GM12878 (cell line): ENCODE results near the gene KIF2C. TPM values are rescaled to one million over a fixed set of nuclear protein-coding genes. Genes with fewer than 3 reads are reported as not detected.

ENCODE experiments used
- ATAC-seq: fragments of 200-7000 bp; cut with Tn5 transposase; 3 replicates; pipeline ENCODE4 v1.9.1; 2020; ENCODE audit warnings: mild to moderate bottlenecking, moderate library complexity
- BruUV-seq: library from RNA; stranded (reverse); fragments of 400-500 nt; replicated peaks from 2 replicates; lab custom pipeline; 2021; lab: Mats Ljungman, UMichigan
- CTCF ChIA-PET: fragments of 300-600 bp; sonication (Branson Sonifier 250); formaldehyde crosslinking; extraction: SDS; loops from one replicate; lab custom pipeline; 2021; ENCODE audit warnings: inconsistent platforms; lab: Yijun Ruan, JAX
- POLR2A ChIA-PET: fragments of 350-600 bp; formaldehyde crosslinking; extraction: SDS; loops from one replicate; lab custom pipeline; 2021; ENCODE audit warnings: inconsistent platforms; lab: Charles Lee
- RAD21 ChIA-PET: fragments of 300-600 bp; sonication (Branson Sonifier 250); formaldehyde crosslinking; loops from one replicate; lab custom pipeline; 2023; ENCODE audit warnings: antibody characterized with exemption; ENCODE audit not compliant: unreplicated experiment; lab: Charles Lee
- SMC1A ChIA-PET: fragments of 300-600 bp; sonication (Branson Sonifier 250); formaldehyde crosslinking; loops from one replicate; lab custom pipeline; 2023; ENCODE audit not compliant: unreplicated experiment, uncharacterized antibody; lab: Charles Lee
- DNase-seq: peaks from one replicate; pipeline ENCODE4 v3.0.0-alpha.2; 2011; ENCODE audit warnings: low read depth, low spot score
- FAIRE-seq: peaks from 3 replicates; lab custom pipeline; 2011; peaks lifted over from hg19 to GRCh38; lab: Jason Lieb, UNC
- H2AFZ ChIP-seq: 2 replicates; pipeline ENCODE4 v1.6.0; 2011; ENCODE audit warnings: low read depth, low read length, control low read depth; ENCODE audit not compliant: control insufficient read depth
- H3K27ac ChIP-seq: 2 replicates; pipeline ENCODE4 v1.5.1; 2011; ENCODE audit warnings: control low read depth; ENCODE audit not compliant: control insufficient read depth, insufficient read depth
- H3K27me3 ChIP-seq, 2 experiments: replicated peaks in 1 of 2; 2 replicates each; pipeline versions ENCODE4 v1.6.0 to v1.6.1; 2011; ENCODE audit warnings: low read length in 1 of 2; ENCODE audit not compliant: control insufficient read depth in 2 of 2, insufficient read depth in 2 of 2
- H3K36me3 ChIP-seq, 2 experiments: 2 replicates each; pipeline ENCODE4 v1.5.1; 2011; ENCODE audit warnings: low read length in 1 of 2; ENCODE audit not compliant: control insufficient read depth in 2 of 2, insufficient read depth in 2 of 2
- H3K4me1 ChIP-seq: 2 replicates; pipeline ENCODE4 v1.6.1; 2011; ENCODE audit warnings: mild to moderate bottlenecking, low read length, moderate library complexity, mixed read lengths; ENCODE audit not compliant: control insufficient read depth, insufficient read depth
- H3K4me2 ChIP-seq: 2 replicates; pipeline ENCODE4 v1.6.0; 2011; ENCODE audit warnings: control low read depth; ENCODE audit not compliant: control insufficient read depth, insufficient read depth
- H3K4me3 ChIP-seq: fragments of 200-600 bp; sonication (generic); 2 replicates; pipeline ENCODE4 v1.5.1; 2016
- H3K79me2 ChIP-seq: 2 replicates; pipeline ENCODE4 v1.6.0; 2011; ENCODE audit warnings: low read length; ENCODE audit not compliant: control insufficient read depth, insufficient read depth
- H3K9ac ChIP-seq: 2 replicates; pipeline ENCODE4 v1.8.0; 2011; ENCODE audit warnings: low read length, control low read depth, mixed read lengths; ENCODE audit not compliant: control insufficient read depth, insufficient read depth
- H3K9me3 ChIP-seq: replicated peaks from 3 replicates; pipeline ENCODE4 v1.5.1; 2011; ENCODE audit warnings: mild to moderate bottlenecking, low read length; ENCODE audit not compliant: control insufficient read depth, insufficient read depth
- H4K20me1 ChIP-seq: 2 replicates; pipeline ENCODE4 v1.6.0; 2011; ENCODE audit not compliant: control insufficient read depth, insufficient read depth
- CBFB ChIP-seq: IDR thresholded peaks from 2 replicates; pipeline ENCODE4 v1.6.1; 2016; ENCODE audit warnings: antibody characterized with exemption, low read depth
- CHD2 ChIP-seq: IDR thresholded peaks from 2 replicates; pipeline ENCODE4 v1.6.1; 2011; ENCODE audit warnings: low read depth, low read length, improper control_type of control experiment, borderline replicate concordance
- FOXM1 ChIP-seq: IDR thresholded peaks from 2 replicates; pipeline ENCODE4 v1.6.1; 2012; ENCODE audit warnings: low read depth, mild to moderate bottlenecking, inconsistent platforms, low read length, moderate library complexity
- NR2F1 ChIP-seq: fragments of 450-650 bp; conservative IDR thresholded peaks from 2 replicates; pipeline ENCODE4 v1.6.1; 2017; ENCODE audit warnings: mild to moderate bottlenecking
- RAD51 ChIP-seq: fragments of 450-650 bp; IDR thresholded peaks from 2 replicates; pipeline ENCODE4 v1.6.1; 2016; ENCODE audit warnings: moderate library complexity, mild to moderate bottlenecking, inconsistent platforms
- SPI1 ChIP-seq: IDR thresholded peaks from 2 replicates; pipeline ENCODE4 v1.6.1; 2011; ENCODE audit warnings: low read depth, mild to moderate bottlenecking, low read length, moderate library complexity, borderline replicate concordance; ENCODE audit not compliant: insufficient read depth
- WGBS: methylation state at CpG from one replicate; pipeline ENCODE4 v1.1.6; 2016; ENCODE audit warnings: low lambda C conversion rate; ENCODE audit not compliant: insufficient replicate concordance, insufficient coverage; ENCODE audit errors: missing lambda C conversion rate; 5-methylcytosine and 5-hydroxymethylcytosine counted together
- in situ Hi-C: fragments of 300-500 bp; cut with MboI; formaldehyde crosslinking; loops from 9 replicates; pipeline ENCODE4 v1.14.3; 2018; ENCODE audit warnings: mixed read lengths
- intact Hi-C: fragments of 100-400 bp; cut with micrococcal nuclease; formaldehyde crosslinking; loops from one replicate; pipeline ENCODE4 v1.14.2; 2022; ENCODE audit not compliant: unreplicated experiment
- polyA plus RNA-seq, 11 experiments: library from polyadenylated mRNA; depleted of rRNA in 4 of 11; unstranded in 6 of 11; stranded (reverse) in 5 of 11; fragments of >200 nt; fragmentation: Nextera tagmentation in 4 of 11; fragmentation: Illumina TruSeq in 1 of 11; extraction: Ambion mirVana in 4 of 11; extraction: Trizol in 1 of 11; gene quantifications; 1 replicate in 1 of 11; 2 replicates in 10 of 11; pipeline versions ENCODE4 v1.2.1 to v1.2.3, GENCODE V29; 2011 to 2016; ENCODE audit warnings: inconsistent platforms in 2 of 11, missing spikeins in 2 of 11, low read depth in 1 of 11
- total RNA-seq, 4 experiments: library from RNA; depleted of rRNA in 3 of 4; stranded (reverse); fragments of >200 nt in 3 of 4; fragmentation: Illumina TruSeq in 1 of 4; extraction: Trizol in 1 of 4; gene quantifications; 2 replicates each; pipeline versions ENCODE4 v1.2.1 to v1.2.3, GENCODE V29; 2013 to 2021

Gene KIF2C
- total and polyA plus RNA-seq, 10 of the 15 experiments (the other 5 are each of a cell fraction or from before 2014, with no cell fraction given): 42.3 to 104 (median 83.8) TPM

DNA sequence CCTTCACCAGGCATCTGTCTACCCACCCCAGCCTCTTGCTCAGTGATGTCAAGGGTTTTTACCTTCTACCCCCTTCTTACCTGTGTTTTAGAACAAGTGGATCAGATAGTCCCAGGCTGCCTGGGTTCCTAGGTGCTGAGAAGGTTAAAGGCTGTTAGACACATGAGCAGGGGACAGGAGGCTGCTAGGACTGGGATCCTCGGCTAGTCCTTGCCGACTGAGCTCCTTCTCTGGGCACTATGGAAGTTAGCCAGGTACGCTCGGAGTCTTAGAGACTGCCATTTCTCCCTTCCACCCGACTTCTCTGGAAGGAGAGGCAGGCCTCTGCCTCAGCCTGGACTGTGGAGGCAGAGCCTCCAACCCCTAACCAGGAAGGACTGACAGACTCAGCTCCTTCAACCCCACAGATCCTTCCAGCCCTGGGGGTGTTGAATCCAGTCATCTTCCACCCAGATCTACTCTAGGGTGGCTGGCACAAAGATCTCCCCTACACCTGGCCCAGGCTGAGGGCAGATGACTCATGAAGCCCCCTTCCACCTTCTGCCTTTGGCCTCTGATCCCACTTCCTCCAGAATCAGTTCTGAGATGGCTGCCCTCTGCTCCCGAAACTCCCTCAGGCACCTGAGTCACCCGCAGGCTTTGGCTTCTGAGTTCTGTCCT lies 67.2 kb downstream of the KIF2C start, which contains the start of gene DYNLT4:
DYNLT4 (minus strand) TSS at position 648 of the 660 bp plus-strand sequence. CDS start 683 bp downstream, outside the sequence.
- H3K36me3 ChIP-seq: peaks cover 6 to 9% of the 10 kb centered on the region in 2 experiments
- H3K27ac ChIP-seq: peak within 1 kb of the TSS; percentile 95
- no peaks in the 10 kb centered on the region for H3K9me3 ChIP-seq
- H2AFZ ChIP-seq: peak within 1 kb of the TSS; percentile 52
- in situ Hi-C loops: loop anchor here (5.0 kb wide), 1 partner anchor 75 kb away; the partner anchor contains the start of gene RNU5D-1
- DNase-seq: no peak
- 81% methylated on average over 7 of the region's 7 CpGs for WGBS
- POLR2A ChIA-PET: interaction anchor here (0.6 to 5.1 kb wide), 3 partner anchors 7 to 92 kb away, joined by 4 to 59 read pairs (median 51); partner anchors contain the start of gene PLK3
- TF ChIP-seq CBFB (no peak), CHD2 (peak; percentile 4; the same call in 1 of the 2 replicates), NR2F1 (peak; percentile 80), RAD51 (no peak), FOXM1 (no peak), SPI1 (peak; percentile 51; the same call in 1 of the 2 replicates)
- CTCF ChIA-PET: interaction anchor here (4.1 kb wide), 1 partner anchor 12 kb away, joined by 36 read pairs; no protein-coding TSS in a partner anchor
- RAD21 ChIA-PET: no interaction called here
- H3K4me1 ChIP-seq: peaks cover 59% of the 10 kb centered on the region
- peak within 1 kb of the TSS; percentile 49; the same call in 1 of the 2 replicates for H3K4me2 ChIP-seq
- H3K79me2 ChIP-seq: peaks cover 9% of the 10 kb centered on the region
- SMC1A ChIA-PET: interaction anchor here (2.7 to 4.6 kb wide), 2 partner anchors 13 to 85 kb away, joined by 13 to 52 read pairs; no protein-coding TSS in a partner anchor
- H3K4me3 ChIP-seq: no peak within 1 kb of the TSS
- peak within 1 kb of the TSS; percentile 75 for H3K9ac ChIP-seq
- no peak for FAIRE-seq
- ATAC-seq: peak; percentile 5
- H4K20me1 ChIP-seq: no peaks in the 10 kb centered on the region
- H3K27me3 ChIP-seq: no peaks in the 10 kb centered on the region
- intact Hi-C loops: no loop called here
- TSS peak; percentile 73 for BruUV-seq
